Fibroblast of skin of abdomen (primary cell): Measurements from ENCODE around the gene NKTR.

ENCODE experiments used
- DNase-seq: peaks from one replicate; pipeline ENCODE4 v3.0.0-alpha.2; 2013

The NKTR gene

GRCh38 chr3:42651248-42652091 is 51.0 kb downstream of the NKTR start:
- peak; percentile 62 for DNase-seq

- no peak for DNase-seq
Observed at GRCh38 chr3:42652251-42652610, 51.7 kb downstream of the NKTR start.

- DNase-seq, result peak; percentile 65
Observed at GRCh38 chr3:42652611-42653302, 52.3 kb downstream of the NKTR start.

- DNase-seq, result no peak
Observed at GRCh38 chr3:42653303-42653559, 52.7 kb downstream of the NKTR start.

GRCh38 chr3:42653560-42654330 is 53.3 kb downstream of the NKTR start, which contains the start of gene ZBTB47:
ZBTB47 (plus strand) TSS chr3:42653697; CDS start chr3:42658356, 4,659 bp downstream.
- no peak for DNase-seq

- peak; percentile 68 for DNase-seq
Observed at GRCh38 chr3:42654331-42655201, 54.1 kb downstream of the NKTR start.

GRCh38 chr3:42655331-42655888 is 54.9 kb downstream of the NKTR start:
- no peak for DNase-seq

- DNase-seq, result peak; percentile 44
Observed at GRCh38 chr3:42655980-42656679, 55.6 kb downstream of the NKTR start.

- DNase-seq, result no peak
Observed at GRCh38 chr3:42656680-42657610, 56.5 kb downstream of the NKTR start.

- DNase-seq, result no peak
Observed at GRCh38 chr3:42657675-42658074, 57.2 kb downstream of the NKTR start.

- DNase-seq, result no peak
Observed at GRCh38 chr3:42658091-42658770, 57.7 kb downstream of the NKTR start.

- no peak for DNase-seq
Observed at GRCh38 chr3:42658771-42659390, 58.4 kb downstream of the NKTR start.

GRCh38 chr3:42659451-42660130 is 59.1 kb downstream of the NKTR start:
- no peak for DNase-seq

- no peak for DNase-seq
Observed at GRCh38 chr3:42660131-42660715, 59.7 kb downstream of the NKTR start.

GRCh38 chr3:42660898-42661297 is 60.4 kb downstream of the NKTR start:
- DNase-seq, result no peak

GRCh38 chr3:42661593-42662022 is 61.1 kb downstream of the NKTR start:
- DNase-seq, result no peak

- DNase-seq, result no peak
Observed at GRCh38 chr3:42662037-42662812, 61.7 kb downstream of the NKTR start.
